Memory B cell (primary cell): ENCODE measurements around the gene C21orf58.

Experiments used
- ATAC-seq: fragments of 150-1000 bp; cut with Tn5 transposase; 2 replicates; pipeline ENCODE4 v1.10.0; 2021; ENCODE audit warnings: low read depth, mild to moderate bottlenecking, moderate library complexity
- DNase-seq, 2 donors: peaks; one replicate each; pipeline ENCODE4 v3.0.0; 2022; ENCODE audit warnings: low spot score in 2 of 2
- H3K27ac Mint-ChIP-seq: one replicate; pipeline ENCODE4 v1.8.0; 2022; ENCODE audit warnings: mild to moderate bottlenecking, moderate library complexity, mixed read lengths
- H3K27me3 Mint-ChIP-seq: one replicate; pipeline ENCODE4 v1.8.0; 2022; ENCODE audit warnings: mixed read lengths
- H3K36me3 Mint-ChIP-seq: one replicate; pipeline ENCODE4 v1.8.0; 2022; ENCODE audit warnings: mild to moderate bottlenecking, mixed read lengths
- H3K4me1 Mint-ChIP-seq: one replicate; pipeline ENCODE4 v1.8.0; 2022; ENCODE audit warnings: mixed read lengths
- H3K4me3 Mint-ChIP-seq: one replicate; pipeline ENCODE4 v1.8.0; 2022; ENCODE audit warnings: mild to moderate bottlenecking, moderate library complexity, mixed read lengths
- H3K9me3 Mint-ChIP-seq: one replicate; pipeline ENCODE4 v1.8.0; 2022; ENCODE audit warnings: mixed read lengths

C21orf58 gene

GRCh38 chr21:46347791-46348381 lies 24.2 kb upstream of the C21orf58 start:
- H3K9me3 Mint-ChIP-seq, result no peaks in the 10 kb centered on the region
- no peak overlapping the region for H3K4me3 Mint-ChIP-seq
- H3K4me1 Mint-ChIP-seq, result peaks cover 4% of the 10 kb centered on the region
- peaks cover 17% of the 10 kb centered on the region for H3K36me3 Mint-ChIP-seq
- no peak overlapping the region for H3K27ac Mint-ChIP-seq
- no peaks in the 10 kb centered on the region for H3K27me3 Mint-ChIP-seq
- ATAC-seq (no peak), DNase-seq (no peak)

GRCh38 chr21:46347203-46347550 lies 23.5 kb upstream of the C21orf58 start:
- Mint-ChIP-seq H3K27ac (no peak overlapping the region), H3K9me3 (no peaks in the 10 kb centered on the region), H3K4me1 (peaks cover 4% of the 10 kb centered on the region), H3K27me3 (no peaks in the 10 kb centered on the region), H3K4me3 (no peak overlapping the region), H3K36me3 (peaks cover 17% of the 10 kb centered on the region)
- ATAC-seq, result no peak
- DNase-seq, result no peak

- Mint-ChIP-seq H3K4me3 (no peak overlapping the region), H3K27me3 (no peaks in the 10 kb centered on the region), H3K36me3 (peaks cover 17% of the 10 kb centered on the region), H3K9me3 (no peaks in the 10 kb centered on the region), H3K4me1 (peaks cover 4% of the 10 kb centered on the region), H3K27ac (no peak overlapping the region)
- ATAC-seq (no peak), DNase-seq (no peak)
Observed at GRCh38 chr21:46346296-46347202, 22.9 kb upstream of the C21orf58 start.

GRCh38 chr21:46345861-46346260 lies 22.2 kb upstream of the C21orf58 start:
- H3K36me3 Mint-ChIP-seq, result peaks cover 20% of the 10 kb centered on the region

GRCh38 chr21:46344219-46344915 lies 20.7 kb upstream of the C21orf58 start:
- Mint-ChIP-seq H3K36me3 (peaks cover 20% of the 10 kb centered on the region), H3K4me1 (peaks cover 4% of the 10 kb centered on the region), H3K27ac (no peak overlapping the region), H3K4me3 (no peak overlapping the region), H3K27me3 (no peaks in the 10 kb centered on the region), H3K9me3 (no peaks in the 10 kb centered on the region)
- DNase-seq (no peak), ATAC-seq (no peak)

More at GRCh38 chr21:46345861-46346260, 22.2 kb upstream of the C21orf58 start:
- Mint-ChIP-seq H3K27me3 (no peaks in the 10 kb centered on the region), H3K4me3 (no peak overlapping the region), H3K4me1 (peaks cover 4% of the 10 kb centered on the region), H3K27ac (no peak overlapping the region), H3K9me3 (no peaks in the 10 kb centered on the region)
- ATAC-seq (no peak), DNase-seq (no peak)

GRCh38 chr21:46340998-46341397 lies 17.3 kb upstream of the C21orf58 start:
- Mint-ChIP-seq H3K4me1 (peaks cover 2% of the 10 kb centered on the region), H3K4me3 (no peak overlapping the region), H3K9me3 (no peaks in the 10 kb centered on the region), H3K27ac (no peak overlapping the region), H3K27me3 (no peaks in the 10 kb centered on the region), H3K36me3 (peaks cover 26% of the 10 kb centered on the region)
- DNase-seq, result no peak
- no peak for ATAC-seq

- Mint-ChIP-seq H3K4me1 (peaks cover 3% of the 10 kb centered on the region), H3K27ac (no peak overlapping the region), H3K27me3 (no peaks in the 10 kb centered on the region), H3K4me3 (no peak overlapping the region), H3K9me3 (no peaks in the 10 kb centered on the region), H3K36me3 (peaks cover 28% of the 10 kb centered on the region)
- ATAC-seq, result no peak
- no peak for DNase-seq
Observed at GRCh38 chr21:46336603-46337002, 12.9 kb upstream of the C21orf58 start.

GRCh38 chr21:46334351-46335140 lies 10.9 kb upstream of the C21orf58 start:
- peaks cover 19% of the 10 kb centered on the region for H3K36me3 Mint-ChIP-seq
- DNase-seq, result no peak
- H3K4me1 Mint-ChIP-seq, result peaks cover 3% of the 10 kb centered on the region
- H3K27ac Mint-ChIP-seq, result peak overlapping the region; percentile 15
- no peak overlapping the region for H3K4me3 Mint-ChIP-seq
- ATAC-seq, result no peak
- H3K9me3 Mint-ChIP-seq, result no peaks in the 10 kb centered on the region
- H3K27me3 Mint-ChIP-seq, result no peaks in the 10 kb centered on the region

GRCh38 chr21:46329796-46330195 lies 6.1 kb upstream of the C21orf58 start:
- no peaks in the 10 kb centered on the region for H3K27me3 Mint-ChIP-seq
- ATAC-seq (no peak), DNase-seq (no peak)
- H3K4me1 Mint-ChIP-seq, result peaks cover 9% of the 10 kb centered on the region
- H3K27ac Mint-ChIP-seq, result no peak overlapping the region
- H3K4me3 Mint-ChIP-seq, result no peak overlapping the region
- no peaks in the 10 kb centered on the region for H3K9me3 Mint-ChIP-seq
- peaks cover 13% of the 10 kb centered on the region for H3K36me3 Mint-ChIP-seq

GRCh38 chr21:46328151-46328550 lies 4.5 kb upstream of the C21orf58 start:
- no peaks in the 10 kb centered on the region for H3K27me3 Mint-ChIP-seq
- DNase-seq, result no peak
- no peak for ATAC-seq
- H3K27ac Mint-ChIP-seq, result no peak overlapping the region
- peaks cover 12% of the 10 kb centered on the region for H3K36me3 Mint-ChIP-seq
- no peak overlapping the region for H3K4me3 Mint-ChIP-seq
- peaks cover 9% of the 10 kb centered on the region for H3K4me1 Mint-ChIP-seq
- no peaks in the 10 kb centered on the region for H3K9me3 Mint-ChIP-seq

- no peak for ATAC-seq
- H3K36me3 Mint-ChIP-seq, result peaks cover 12% of the 10 kb centered on the region
- H3K9me3 Mint-ChIP-seq, result no peaks in the 10 kb centered on the region
- H3K4me3 Mint-ChIP-seq, result no peak overlapping the region
- DNase-seq, result no peak
- H3K27ac Mint-ChIP-seq, result no peak overlapping the region
- H3K27me3 Mint-ChIP-seq, result no peaks in the 10 kb centered on the region
- H3K4me1 Mint-ChIP-seq, result peaks cover 9% of the 10 kb centered on the region
Observed at GRCh38 chr21:46327711-46328110, 4.0 kb upstream of the C21orf58 start.

GRCh38 chr21:46326110-46326703 lies 2.5 kb upstream of the C21orf58 start:
- Mint-ChIP-seq H3K4me1 (peaks cover 14% of the 10 kb centered on the region), H3K4me3 (peak overlapping the region; percentile 2), H3K27me3 (no peaks in the 10 kb centered on the region), H3K27ac (no peak overlapping the region), H3K9me3 (no peaks in the 10 kb centered on the region), H3K36me3 (peaks cover 12% of the 10 kb centered on the region)
- DNase-seq (no peak), ATAC-seq (no peak)

GRCh38 chr21:46325073-46325912 lies 1.6 kb upstream of the C21orf58 start:
- ATAC-seq, result no peak

More at GRCh38 chr21:46325073-46325912, 1.6 kb upstream of the C21orf58 start:
- H3K36me3 Mint-ChIP-seq, result peaks cover 10% of the 10 kb centered on the region
- DNase-seq, result peak in 1 of 2 donors; percentile 16
- H3K4me1 Mint-ChIP-seq, result peaks cover 14% of the 10 kb centered on the region
- no peaks in the 10 kb centered on the region for H3K9me3 Mint-ChIP-seq
- peak overlapping the region; percentile 75 for H3K27ac Mint-ChIP-seq
- no peaks in the 10 kb centered on the region for H3K27me3 Mint-ChIP-seq
- H3K4me3 Mint-ChIP-seq, result peak overlapping the region; percentile 99
